Measurements from ENCODE around the gene SFMBT2. TPM values are rescaled to one million over a fixed set of nuclear protein-coding genes. Genes with fewer than 3 reads are reported as not detected.

SFMBT2 gene
- total RNA-seq, 1 experiment from 2014 or later = 41.5 TPM

GRCh38 chr10:7345717-7346116 lies 65.1 kb downstream of the SFMBT2 start:
- Histone ChIP-seq H3K79me2 (ENCODE audit: low read length) (peaks cover 92% of the 10 kb centered on the region), H2AFZ (ENCODE audit: low read length) (no peak overlapping the region), H3K9me3 (ENCODE audit: low read length) (no peaks in the 10 kb centered on the region), H3K9me2 (replicated peaks; ENCODE audit: insufficient read depth, low read length) (no peaks in the 10 kb centered on the region), H3K27ac (ENCODE audit: low read length) (no peak overlapping the region), H4K20me1 (ENCODE audit: insufficient read depth, low read depth, low read length) (no peaks in the 10 kb centered on the region), H3K4me1 (ENCODE audit: low read length) (peaks cover 35% of the 10 kb centered on the region), H3K4me3 (ENCODE audit: low read length) (no peak overlapping the region), H3K9ac (ENCODE audit: low read length) (no peak overlapping the region), H3K4me2 (ENCODE audit: low read depth, low read length, poor library complexity, severe bottlenecking) (no peak overlapping the region), H3K36me3 (ENCODE audit: insufficient read depth, low read length) (peaks cover 55% of the 10 kb centered on the region), H3K27me3 (ENCODE audit: low read length) (no peaks in the 10 kb centered on the region)
- no peak for DNase-seq

DNA sequence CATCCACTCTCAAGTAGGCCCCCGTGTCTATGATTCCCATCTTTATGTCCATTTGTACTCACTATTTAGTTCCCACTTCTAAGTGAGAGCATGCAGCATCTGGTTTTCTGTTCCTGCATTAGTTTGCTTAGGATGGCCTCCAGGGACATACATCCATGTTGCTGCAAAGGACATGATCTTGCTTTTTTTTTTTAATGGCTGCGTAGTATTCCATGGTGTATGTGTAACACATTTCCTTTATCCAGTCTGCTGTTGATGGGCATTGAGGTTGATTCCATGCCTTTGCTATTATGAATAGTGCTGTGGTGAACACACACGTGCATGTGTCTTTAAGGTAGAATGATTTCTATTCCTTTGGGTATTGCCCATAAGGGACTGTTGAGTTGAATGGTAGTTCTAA lies 67.8 kb downstream of the SFMBT2 start:
- Histone ChIP-seq H2AFZ (ENCODE audit: low read length) (no peak overlapping the region), H3K27me3 (ENCODE audit: low read length) (no peaks in the 10 kb centered on the region), H3K4me1 (ENCODE audit: low read length) (peaks cover 43% of the 10 kb centered on the region), H3K79me2 (ENCODE audit: low read length) (peaks cover 93% of the 10 kb centered on the region), H3K27ac (ENCODE audit: low read length) (peak overlapping the region; percentile 44; the same call in 1 of the 2 replicates), H3K9me2 (replicated peaks; ENCODE audit: insufficient read depth, low read length) (no peaks in the 10 kb centered on the region), H3K9me3 (ENCODE audit: low read length) (no peaks in the 10 kb centered on the region), H3K4me3 (ENCODE audit: low read length) (no peak overlapping the region), H3K4me2 (ENCODE audit: low read depth, low read length, poor library complexity, severe bottlenecking) (no peak overlapping the region), H3K36me3 (ENCODE audit: insufficient read depth, low read length) (peaks cover 64% of the 10 kb centered on the region), H4K20me1 (ENCODE audit: insufficient read depth, low read depth, low read length) (no peaks in the 10 kb centered on the region), H3K9ac (ENCODE audit: low read length) (no peak overlapping the region)
- no peak for DNase-seq

GRCh38 chr10:7340179-7340874 lies 70.5 kb downstream of the SFMBT2 start:
- Histone ChIP-seq H2AFZ (ENCODE audit: low read length) (no peak overlapping the region), H3K36me3 (ENCODE audit: insufficient read depth, low read length) (peaks cover 63% of the 10 kb centered on the region), H3K27ac (ENCODE audit: low read length) (no peak overlapping the region), H3K79me2 (ENCODE audit: low read length) (peaks cover 95% of the 10 kb centered on the region), H3K4me2 (ENCODE audit: low read depth, low read length, poor library complexity, severe bottlenecking) (no peak overlapping the region), H3K9ac (ENCODE audit: low read length) (no peak overlapping the region), H3K27me3 (ENCODE audit: low read length) (no peaks in the 10 kb centered on the region), H3K9me3 (ENCODE audit: low read length) (no peaks in the 10 kb centered on the region), H4K20me1 (ENCODE audit: insufficient read depth, low read depth, low read length) (no peaks in the 10 kb centered on the region), H3K4me1 (ENCODE audit: low read length) (peaks cover 47% of the 10 kb centered on the region), H3K9me2 (replicated peaks; ENCODE audit: insufficient read depth, low read length) (no peaks in the 10 kb centered on the region), H3K4me3 (ENCODE audit: low read length) (no peak overlapping the region)
- no peak for DNase-seq

DNA sequence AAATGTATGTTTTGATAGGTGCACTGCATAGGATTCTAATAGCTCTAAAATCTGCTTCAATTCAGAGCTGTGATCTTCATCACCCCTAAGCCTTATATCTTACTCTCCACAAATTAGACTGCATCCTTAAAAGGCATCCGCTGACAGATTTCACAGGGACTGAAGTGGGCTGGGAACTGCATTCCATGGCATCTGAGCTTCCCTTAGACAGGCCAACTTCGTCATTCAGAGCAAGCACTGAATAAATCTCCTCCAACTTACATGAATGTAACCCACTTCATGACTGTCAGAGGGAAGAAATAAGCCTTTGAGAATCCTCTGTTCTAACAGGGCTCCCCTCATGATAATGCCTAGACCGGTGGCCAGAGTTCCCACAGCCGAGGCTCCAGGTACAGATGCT lies 71.3 kb downstream of the SFMBT2 start:
- Histone ChIP-seq H3K36me3 (ENCODE audit: insufficient read depth, low read length) (peaks cover 70% of the 10 kb centered on the region), H3K27me3 (ENCODE audit: low read length) (no peaks in the 10 kb centered on the region), H4K20me1 (ENCODE audit: insufficient read depth, low read depth, low read length) (no peaks in the 10 kb centered on the region; the same call in 1 of the 2 replicates), H3K9ac (ENCODE audit: low read length) (no peak overlapping the region), H3K4me2 (ENCODE audit: low read depth, low read length, poor library complexity, severe bottlenecking) (no peak overlapping the region), H3K4me3 (ENCODE audit: low read length) (no peak overlapping the region), H3K4me1 (ENCODE audit: low read length) (peaks cover 45% of the 10 kb centered on the region), H3K27ac (ENCODE audit: low read length) (no peak overlapping the region), H2AFZ (ENCODE audit: low read length) (no peak overlapping the region), H3K9me2 (replicated peaks; ENCODE audit: insufficient read depth, low read length) (no peaks in the 10 kb centered on the region), H3K79me2 (ENCODE audit: low read length) (peaks cover 97% of the 10 kb centered on the region), H3K9me3 (ENCODE audit: low read length) (no peaks in the 10 kb centered on the region)
- DNase-seq = no peak

DNA sequence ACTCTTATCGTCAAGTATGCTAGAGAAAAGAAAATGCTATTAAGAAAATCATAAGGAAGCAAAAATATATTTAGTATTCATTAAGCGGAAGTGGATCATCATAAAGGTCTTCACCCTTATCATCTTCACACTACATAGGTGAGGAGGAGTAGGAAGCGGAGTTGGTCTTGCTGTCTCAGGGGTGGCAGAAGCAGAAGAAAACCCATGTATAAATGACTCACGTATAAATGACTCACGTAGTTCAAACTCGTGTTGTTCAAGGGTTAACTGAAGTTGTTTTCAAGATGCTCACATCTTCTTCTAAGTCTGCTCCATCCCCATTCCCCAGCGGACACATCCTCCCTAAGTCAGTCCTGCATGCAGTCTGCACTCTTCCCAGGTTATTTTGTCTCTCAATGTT lies 72.4 kb downstream of the SFMBT2 start:
- no peak overlapping the region for H3K4me2 ChIP-seq (ENCODE audit: low read depth, low read length, poor library complexity, severe bottlenecking)
- no peak for DNase-seq
- H3K27me3 ChIP-seq (ENCODE audit: low read length) = no peaks in the 10 kb centered on the region
- no peak overlapping the region for H3K9ac ChIP-seq (ENCODE audit: low read length)
- no peak overlapping the region for H3K4me3 ChIP-seq (ENCODE audit: low read length)
- H3K9me3 ChIP-seq (ENCODE audit: low read length) = no peaks in the 10 kb centered on the region
- peaks cover 69% of the 10 kb centered on the region for H3K36me3 ChIP-seq (ENCODE audit: insufficient read depth, low read length)
- no peak overlapping the region for H3K27ac ChIP-seq (ENCODE audit: low read length)
- H4K20me1 ChIP-seq (ENCODE audit: insufficient read depth, low read depth, low read length) = no peaks in the 10 kb centered on the region; the same call in 1 of the 2 replicates
- H3K9me2 ChIP-seq (replicated peaks; ENCODE audit: insufficient read depth, low read length) = no peaks in the 10 kb centered on the region
- H3K4me1 ChIP-seq (ENCODE audit: low read length) = peaks cover 35% of the 10 kb centered on the region
- H3K79me2 ChIP-seq (ENCODE audit: low read length) = peaks cover 97% of the 10 kb centered on the region
- H2AFZ ChIP-seq (ENCODE audit: low read length) = no peak overlapping the region

DNA sequence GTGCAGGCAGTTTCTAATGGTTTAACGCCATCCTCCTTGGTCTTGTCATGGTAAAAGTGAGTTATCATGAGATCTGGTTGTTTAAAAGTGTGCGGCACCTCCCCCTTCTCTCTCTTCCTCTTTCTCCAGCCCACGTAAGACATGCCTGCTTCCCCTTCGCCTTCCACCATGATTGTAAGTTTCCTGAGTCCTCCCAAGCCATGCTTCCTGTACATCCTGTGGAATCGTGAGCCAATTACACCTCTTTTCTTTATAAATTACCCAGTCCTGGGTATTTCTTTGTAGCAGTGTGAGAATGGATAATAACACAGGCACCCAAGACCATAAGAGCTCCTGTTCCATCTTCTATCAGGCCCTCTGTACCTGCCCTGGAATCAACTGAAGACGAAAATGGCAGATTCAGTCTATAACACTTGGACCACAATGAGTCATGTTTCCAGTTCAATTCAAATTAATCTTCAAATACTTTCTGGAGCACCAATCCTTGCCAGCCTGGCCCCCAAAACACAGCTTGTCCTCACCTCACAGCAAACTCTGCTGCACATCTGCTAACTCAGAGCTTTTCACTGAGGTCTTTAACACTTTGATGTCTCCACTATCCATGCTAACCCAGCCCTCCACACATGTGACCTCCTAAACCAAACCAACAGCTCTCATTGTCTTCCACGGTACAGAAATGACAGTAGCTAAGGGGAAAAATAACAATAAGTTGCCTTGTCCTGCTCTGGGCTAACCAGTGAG lies 73.2 kb downstream of the SFMBT2 start:
- Histone ChIP-seq H3K4me1 (ENCODE audit: low read length) (peaks cover 26% of the 10 kb centered on the region), H3K79me2 (ENCODE audit: low read length) (peaks cover 97% of the 10 kb centered on the region), H2AFZ (ENCODE audit: low read length) (no peak overlapping the region), H3K9ac (ENCODE audit: low read length) (no peak overlapping the region), H3K27ac (ENCODE audit: low read length) (peak overlapping the region; percentile 42; the same call in 1 of the 2 replicates), H3K4me2 (ENCODE audit: low read depth, low read length, poor library complexity, severe bottlenecking) (no peak overlapping the region), H3K4me3 (ENCODE audit: low read length) (no peak overlapping the region), H3K9me3 (ENCODE audit: low read length) (no peaks in the 10 kb centered on the region), H3K36me3 (ENCODE audit: insufficient read depth, low read length) (peaks cover 67% of the 10 kb centered on the region), H4K20me1 (ENCODE audit: insufficient read depth, low read depth, low read length) (no peaks in the 10 kb centered on the region; the same call in 1 of the 2 replicates), H3K9me2 (replicated peaks; ENCODE audit: insufficient read depth, low read length) (no peaks in the 10 kb centered on the region), H3K27me3 (ENCODE audit: low read length) (no peaks in the 10 kb centered on the region)
- no peak for DNase-seq

DNA sequence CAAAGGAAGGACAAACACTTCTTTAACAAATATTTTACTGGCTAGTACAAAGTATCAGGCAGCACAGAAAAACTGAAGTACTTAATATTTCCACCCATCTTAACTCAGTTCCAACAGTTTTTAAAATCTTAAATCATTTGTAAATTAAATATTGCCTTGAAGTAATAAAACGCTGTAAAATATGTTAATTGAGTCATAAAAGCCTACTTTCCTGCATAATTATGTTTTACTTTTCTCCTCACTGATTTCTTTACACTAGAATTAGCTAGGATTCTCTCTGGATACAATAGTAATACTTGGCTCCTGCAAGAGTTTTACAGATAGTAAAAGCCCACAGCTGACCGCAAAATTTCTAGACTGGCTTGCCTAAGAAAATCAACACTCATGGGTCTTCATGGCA lies 74.9 kb downstream of the SFMBT2 start:
- Histone ChIP-seq H3K27me3 (ENCODE audit: low read length) (no peaks in the 10 kb centered on the region), H3K36me3 (ENCODE audit: insufficient read depth, low read length) (peaks cover 71% of the 10 kb centered on the region), H3K9ac (ENCODE audit: low read length) (no peak overlapping the region), H3K4me1 (ENCODE audit: low read length) (peaks cover 17% of the 10 kb centered on the region), H4K20me1 (ENCODE audit: insufficient read depth, low read depth, low read length) (no peaks in the 10 kb centered on the region; the same call in 1 of the 2 replicates), H3K4me3 (ENCODE audit: low read length) (no peak overlapping the region), H3K9me3 (ENCODE audit: low read length) (no peaks in the 10 kb centered on the region), H3K4me2 (ENCODE audit: low read depth, low read length, poor library complexity, severe bottlenecking) (no peak overlapping the region), H2AFZ (ENCODE audit: low read length) (no peak overlapping the region), H3K27ac (ENCODE audit: low read length) (no peak overlapping the region), H3K79me2 (ENCODE audit: low read length) (peaks cover 98% of the 10 kb centered on the region), H3K9me2 (replicated peaks; ENCODE audit: insufficient read depth, low read length) (no peaks in the 10 kb centered on the region)
- no peak for DNase-seq

DNA sequence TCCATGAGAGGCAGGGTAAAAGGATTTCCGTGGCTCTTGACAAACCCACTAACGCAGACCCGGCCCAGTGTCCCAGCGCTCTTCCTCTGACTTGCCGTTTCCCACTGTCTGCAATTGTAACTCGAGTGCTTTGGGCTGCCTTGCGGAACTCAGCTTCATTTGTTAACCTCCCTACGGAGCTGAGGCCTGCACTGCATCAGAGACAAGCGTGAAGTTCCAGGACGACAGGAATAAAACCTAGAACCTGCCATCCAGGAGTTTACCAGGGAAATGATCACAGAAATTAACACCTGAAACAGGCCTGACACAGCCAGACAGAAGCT lies 76.2 kb downstream of the SFMBT2 start:
- Histone ChIP-seq H3K79me2 (ENCODE audit: low read length) (peaks cover 98% of the 10 kb centered on the region), H3K9ac (ENCODE audit: low read length) (no peak overlapping the region), H3K27me3 (ENCODE audit: low read length) (no peaks in the 10 kb centered on the region), H3K9me2 (replicated peaks; ENCODE audit: insufficient read depth, low read length) (no peaks in the 10 kb centered on the region), H3K4me2 (ENCODE audit: low read depth, low read length, poor library complexity, severe bottlenecking) (no peak overlapping the region), H4K20me1 (ENCODE audit: insufficient read depth, low read depth, low read length) (no peaks in the 10 kb centered on the region; the same call in 1 of the 2 replicates), H3K27ac (ENCODE audit: low read length) (no peak overlapping the region), H3K36me3 (ENCODE audit: insufficient read depth, low read length) (peaks cover 74% of the 10 kb centered on the region), H3K4me3 (ENCODE audit: low read length) (no peak overlapping the region), H3K9me3 (ENCODE audit: low read length) (no peaks in the 10 kb centered on the region; the same call in 1 of the 2 replicates), H3K4me1 (ENCODE audit: low read length) (peaks cover 17% of the 10 kb centered on the region), H2AFZ (ENCODE audit: low read length) (no peak overlapping the region)
- no peak for DNase-seq
